Stimulated activated CD8-positive, alpha-beta memory T cell treated with anti-CD3 and anti-CD28 coated beads, Interleukin-15, amount 100 ng/mL, for 1 hour (primary cell): ENCODE results near the gene SLC13A5.
"Not testable (repeated sequence)": the region's sequence is repeated elsewhere in the genome, so short reads cannot be mapped to it uniquely, and the experiment has no call there.

ENCODE experiments used
- DNase-seq: peaks from one replicate; pipeline ENCODE4 v3.0.0-alpha.2; 2020; ENCODE audit warnings: low read depth

The SLC13A5 gene

DNA sequence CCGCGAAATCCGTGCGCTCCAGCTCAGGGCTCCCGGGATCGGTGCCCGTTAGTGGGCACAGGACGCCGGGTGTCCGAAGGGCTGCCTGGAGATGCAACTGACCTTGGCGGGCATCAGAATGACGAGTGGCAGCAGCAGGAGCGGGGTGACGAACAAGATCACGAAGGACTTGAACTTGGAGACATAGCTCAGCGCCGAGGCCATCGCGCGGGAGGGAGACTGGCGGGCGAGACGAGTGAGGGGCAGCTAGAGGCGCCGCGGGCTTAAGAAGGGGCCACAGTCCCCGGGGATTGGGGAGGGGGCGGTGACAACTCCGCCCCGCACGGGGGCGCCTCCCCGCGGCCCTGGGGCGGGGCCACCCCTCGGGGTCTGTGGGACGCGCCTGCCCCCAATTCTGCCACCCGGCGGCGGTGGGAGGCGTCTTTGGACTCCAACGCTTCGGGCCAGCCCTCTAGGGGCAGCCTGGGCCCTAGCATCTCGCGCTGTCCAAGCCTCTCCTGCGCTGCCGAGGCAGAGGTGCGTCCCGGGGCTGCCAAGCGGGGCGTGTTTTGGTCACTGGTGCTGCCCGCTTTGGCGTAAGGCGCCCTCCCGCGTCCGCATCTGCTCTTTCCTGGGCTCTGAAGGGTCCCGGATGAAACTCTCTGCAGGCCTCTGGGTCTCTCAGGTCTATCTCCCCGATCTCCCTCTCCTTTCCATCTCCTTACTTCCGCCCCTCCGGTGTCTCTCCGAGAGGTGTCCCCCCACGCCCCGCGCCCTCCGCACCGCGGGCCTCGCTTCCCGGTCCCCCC lies at the start of gene SLC13A5:
SLC13A5 (minus strand) TSS at position 240 of the 788 bp plus-strand sequence; CDS start at position 204, 36 bp downstream.
- DNase-seq, result no peak

DNA sequence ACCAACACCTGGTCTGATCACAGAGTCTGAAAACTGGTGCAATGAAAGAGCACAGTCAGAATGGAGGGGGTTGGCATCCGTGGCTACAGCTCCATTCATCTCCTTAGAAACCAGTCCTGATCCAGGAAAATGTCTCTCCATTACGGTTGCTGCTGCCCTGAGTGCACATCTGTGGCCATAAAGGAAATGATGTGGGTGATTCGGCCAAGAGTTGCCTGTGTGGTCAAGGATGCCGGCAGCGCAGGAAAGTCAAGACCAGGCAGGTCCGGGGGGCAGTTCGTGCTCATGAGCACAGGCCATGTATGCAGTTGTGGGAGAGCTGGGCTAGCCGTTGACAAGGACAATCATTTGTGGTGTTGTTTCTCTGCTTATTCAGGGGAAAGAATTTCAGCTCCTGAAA lies 48.6 kb upstream of the SLC13A5 start:
- no peak for DNase-seq

DNA sequence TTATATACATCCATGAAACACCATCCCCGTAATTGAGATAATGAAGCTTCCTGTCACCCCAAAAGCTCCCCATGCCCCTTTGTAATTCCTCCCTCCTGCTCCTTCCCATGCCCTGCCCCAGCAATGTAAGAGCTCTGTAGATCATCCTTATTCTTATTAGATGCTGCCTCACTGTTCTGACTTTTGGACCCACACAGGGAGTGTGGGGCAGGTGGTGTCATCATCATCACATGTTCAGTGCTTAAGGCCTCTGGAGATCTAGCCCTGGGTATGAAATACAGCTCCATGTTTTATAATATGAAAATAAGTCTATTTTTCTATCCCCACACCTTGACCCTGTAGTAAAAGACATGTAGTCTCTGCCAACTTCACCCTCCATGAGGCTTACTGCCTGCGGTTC lies 44.6 kb upstream of the SLC13A5 start:
- no peak for DNase-seq

DNA sequence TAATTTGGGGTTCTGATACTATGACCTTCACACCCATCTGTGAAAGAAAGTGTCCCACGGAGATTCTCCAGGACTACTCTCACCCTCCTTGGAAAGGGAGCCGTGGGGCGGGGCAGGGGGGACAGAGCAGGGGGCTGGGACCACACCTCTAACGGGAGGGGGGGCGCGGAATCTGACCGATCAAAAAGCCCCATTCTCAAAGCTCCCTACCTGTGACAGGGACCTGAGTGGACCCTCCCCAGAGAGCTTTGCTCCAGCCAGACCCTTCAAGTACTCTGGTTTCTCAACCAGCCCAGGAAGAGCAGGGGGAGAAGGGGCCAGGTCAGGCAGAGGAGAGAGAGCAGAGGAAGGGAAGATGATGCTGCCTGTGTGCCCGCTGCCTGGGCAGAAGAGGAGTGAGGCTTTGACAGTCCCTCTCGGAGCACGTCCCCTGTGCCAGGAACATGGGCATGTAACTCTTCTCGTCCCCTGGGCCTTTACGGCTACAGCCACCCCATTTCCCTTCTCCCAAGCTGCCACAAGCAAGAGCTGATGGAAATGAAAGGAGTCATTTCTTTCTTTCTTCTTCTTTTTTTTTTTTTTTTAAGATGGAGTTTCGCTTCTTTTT lies 43.4 kb upstream of the SLC13A5 start:
- DNase-seq, result no peak

DNA sequence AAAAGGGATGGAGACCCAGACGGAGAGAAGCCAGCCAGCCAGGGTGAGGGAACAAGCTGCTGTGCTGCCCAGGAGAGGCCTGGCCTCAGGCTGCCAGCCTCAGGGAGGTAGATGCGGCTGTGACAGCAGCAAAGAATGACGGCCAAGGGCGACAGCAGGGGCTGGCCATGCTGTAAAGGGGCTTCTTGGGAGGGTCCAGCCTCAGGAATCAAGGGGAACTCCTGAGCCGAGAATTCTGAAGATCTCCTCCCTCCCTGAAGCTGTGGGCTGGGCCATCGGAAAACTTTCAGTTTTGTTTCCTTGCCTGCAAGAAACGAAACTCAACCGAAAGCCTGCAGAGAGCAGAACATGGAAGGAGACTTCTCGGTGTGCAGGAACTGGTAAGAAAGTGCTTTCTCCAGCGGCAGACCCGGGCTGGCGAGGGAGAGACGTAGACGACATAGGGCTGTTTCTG lies 42.6 kb upstream of the SLC13A5 start, which contains the start of gene XAF1:
XAF1 (plus strand) TSS at position 316 of the 454 bp plus-strand sequence; CDS start at position 349, 33 bp downstream.
- DNase-seq, result peak; percentile 49

DNA sequence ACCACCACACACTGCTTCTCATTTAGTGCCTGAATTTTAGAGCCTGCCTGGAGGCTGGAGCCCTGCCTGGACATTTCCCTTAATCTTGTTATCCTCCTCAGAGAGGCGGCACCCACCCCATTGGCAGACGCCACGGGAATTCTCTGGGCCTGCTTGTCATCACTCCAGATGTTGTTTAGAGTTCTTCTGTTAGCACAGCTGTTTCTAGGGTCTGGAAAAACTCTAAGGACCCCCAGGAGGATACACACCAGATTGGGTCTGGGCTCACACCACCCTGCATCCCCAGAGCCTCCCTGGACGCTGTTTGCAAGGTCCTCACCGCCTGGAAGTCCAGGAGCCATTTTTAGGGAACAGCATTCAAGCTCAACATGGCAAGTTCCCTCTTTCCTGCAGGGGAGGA lies 42.1 kb upstream of the SLC13A5 start:
- DNase-seq, result no peak

DNA sequence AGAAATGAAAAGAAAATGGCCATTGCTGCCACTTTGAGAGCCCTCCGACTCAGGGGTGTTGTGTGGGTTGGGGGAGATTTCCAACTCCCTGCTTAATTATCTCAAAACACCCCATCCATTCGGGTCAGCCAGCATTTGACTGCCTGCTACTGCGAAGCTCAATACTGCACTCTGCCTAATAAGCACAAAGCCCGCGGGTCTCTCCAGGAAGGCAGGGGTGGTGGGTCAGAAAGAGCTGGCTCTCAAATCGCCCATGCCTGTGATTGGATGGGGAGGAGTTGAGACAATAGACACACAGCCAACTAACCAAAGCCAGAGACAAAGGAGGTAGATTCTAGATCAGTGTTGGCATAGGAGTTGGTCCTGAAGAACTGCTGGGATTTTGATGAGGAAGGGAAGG lies 40.4 kb upstream of the SLC13A5 start:
- DNase-seq, result no peak

DNA sequence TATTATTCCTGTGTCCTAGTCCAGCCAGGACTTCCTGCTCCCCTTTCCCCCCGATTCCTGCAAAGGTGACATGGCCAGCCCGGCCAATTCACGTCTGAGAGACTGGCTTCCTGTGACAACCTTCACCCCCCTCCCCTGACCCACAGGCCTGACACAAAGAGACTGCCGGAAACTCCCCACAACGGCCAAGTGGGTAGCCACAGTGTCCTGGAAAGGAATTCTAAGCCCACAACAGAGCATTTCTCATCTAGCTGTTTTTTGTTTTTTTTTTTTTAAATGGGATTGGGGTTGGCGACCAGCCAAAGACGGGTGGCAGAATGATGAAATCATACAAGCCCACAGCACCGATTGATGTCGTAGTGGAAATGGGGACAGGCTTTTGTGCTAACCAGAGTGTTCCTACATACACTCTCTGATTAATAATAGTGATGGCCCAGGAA lies 39.9 kb upstream of the SLC13A5 start:
- peak; percentile 35 for DNase-seq

DNA sequence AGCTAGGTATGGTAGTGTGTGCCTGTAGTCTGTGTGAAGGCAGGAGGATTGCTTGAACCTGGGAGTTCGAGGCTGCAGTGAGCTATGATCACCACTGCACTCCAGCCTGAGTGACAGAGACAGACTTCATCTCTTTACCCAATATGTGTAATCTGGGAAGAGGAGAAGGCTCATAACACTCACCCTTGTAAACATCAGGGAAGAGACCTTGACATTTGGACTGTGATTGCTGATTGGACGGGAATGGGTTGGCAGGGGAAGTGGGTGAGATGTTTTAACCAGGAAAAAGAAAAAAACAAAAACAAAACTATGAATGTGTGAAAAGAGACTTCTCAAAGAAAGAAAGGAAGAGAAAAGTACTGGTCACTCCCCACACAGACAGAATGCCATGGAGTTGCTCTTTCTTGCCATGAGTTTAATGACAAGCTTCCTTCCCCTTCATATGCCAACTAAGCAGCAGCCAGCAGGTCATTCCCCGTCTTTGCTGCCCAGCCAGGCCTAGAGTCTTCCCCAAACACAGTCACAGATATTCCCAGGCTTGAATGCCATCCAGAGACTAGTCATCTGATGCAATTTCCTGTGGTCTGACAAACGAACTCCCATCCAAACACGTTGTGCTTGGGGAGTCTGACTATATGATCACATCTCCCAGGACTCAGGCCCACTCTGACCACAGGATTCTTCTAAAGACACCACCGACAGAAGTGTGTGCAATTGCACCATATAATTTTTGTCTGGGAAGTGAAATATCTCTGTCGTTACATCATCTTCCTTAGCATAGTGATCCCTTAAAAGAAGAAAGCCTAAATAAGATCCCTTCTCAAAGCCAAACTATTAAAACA lies 39.1 kb upstream of the SLC13A5 start:
- DNase-seq, result no peak

DNA sequence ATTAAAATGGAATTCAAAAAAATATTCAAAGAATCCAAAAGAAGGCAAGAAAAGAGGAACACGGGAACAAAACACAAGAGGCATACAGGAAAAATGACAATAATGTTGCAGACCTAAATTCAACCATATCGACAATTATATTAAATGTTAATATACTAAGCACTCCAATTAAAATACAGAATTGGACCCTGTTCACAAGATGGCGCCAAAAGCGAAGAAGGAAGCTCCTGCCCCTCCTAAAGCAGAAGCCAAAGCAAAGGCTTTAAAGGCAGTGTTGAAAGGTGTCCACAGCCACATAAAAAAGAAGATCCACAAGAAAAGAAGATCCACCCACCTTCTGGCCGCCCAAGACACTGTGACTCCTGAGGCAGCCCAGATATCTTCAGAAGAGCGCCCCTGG lies 36.4 kb upstream of the SLC13A5 start:
- no peak for DNase-seq

DNA sequence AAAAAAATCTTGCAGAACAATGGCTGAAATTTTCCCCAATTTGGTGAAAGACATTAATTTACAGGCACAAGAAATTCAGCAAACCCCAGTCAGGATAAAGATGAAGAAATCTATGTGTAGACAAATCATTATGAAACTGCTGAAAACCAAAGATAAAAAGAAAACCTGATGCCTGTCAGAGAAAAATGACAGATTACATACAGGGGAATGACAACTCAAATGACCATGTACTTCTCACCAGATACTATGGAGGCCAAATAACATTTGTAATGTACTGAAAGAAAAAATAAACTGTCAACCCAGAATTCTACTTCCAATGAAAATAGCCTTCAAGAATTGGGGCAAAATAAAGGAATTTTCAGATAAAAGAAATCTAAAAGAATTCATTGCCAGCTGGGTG lies 35.4 kb upstream of the SLC13A5 start:
- no peak for DNase-seq

DNA sequence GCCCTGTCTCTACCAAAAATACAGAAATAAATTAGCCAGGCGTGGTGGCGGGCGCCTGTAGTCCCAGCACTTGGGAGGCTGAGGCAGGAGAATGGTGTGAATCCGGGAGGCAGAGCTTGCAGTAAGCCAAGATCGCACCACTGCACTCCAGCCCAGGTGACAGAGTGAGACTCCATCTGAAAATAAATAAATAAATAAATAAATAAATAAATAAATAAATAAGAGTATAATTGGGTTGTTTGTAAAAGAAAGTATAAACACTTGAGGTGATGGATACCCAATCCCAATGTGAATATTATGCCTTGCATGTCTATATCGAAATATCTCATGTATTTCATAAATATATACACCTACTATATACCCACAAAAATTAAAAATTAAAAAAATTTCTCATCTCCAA lies 33.5 kb upstream of the SLC13A5 start:
- not testable (repeated sequence) for DNase-seq

DNA sequence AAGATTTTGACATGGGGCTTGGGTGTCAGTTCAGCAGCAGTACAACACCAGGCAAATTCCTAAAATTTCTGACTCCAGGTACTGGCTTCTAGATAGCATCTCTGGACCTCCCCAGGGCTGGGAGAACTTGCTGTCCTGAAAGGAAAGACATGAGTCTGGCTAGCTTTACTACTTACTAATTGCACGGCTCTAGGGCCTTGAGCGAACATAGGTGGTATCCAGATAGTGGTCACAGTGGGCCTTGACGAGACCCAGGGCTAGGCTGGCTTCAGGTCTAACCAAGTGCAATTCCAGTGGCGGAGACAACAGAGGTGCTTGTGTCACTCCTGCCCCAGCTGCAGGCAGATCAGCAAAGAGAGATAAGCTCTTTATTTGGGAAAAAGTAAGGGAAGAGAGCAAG lies 16.4 kb upstream of the SLC13A5 start:
- no peak for DNase-seq

DNA sequence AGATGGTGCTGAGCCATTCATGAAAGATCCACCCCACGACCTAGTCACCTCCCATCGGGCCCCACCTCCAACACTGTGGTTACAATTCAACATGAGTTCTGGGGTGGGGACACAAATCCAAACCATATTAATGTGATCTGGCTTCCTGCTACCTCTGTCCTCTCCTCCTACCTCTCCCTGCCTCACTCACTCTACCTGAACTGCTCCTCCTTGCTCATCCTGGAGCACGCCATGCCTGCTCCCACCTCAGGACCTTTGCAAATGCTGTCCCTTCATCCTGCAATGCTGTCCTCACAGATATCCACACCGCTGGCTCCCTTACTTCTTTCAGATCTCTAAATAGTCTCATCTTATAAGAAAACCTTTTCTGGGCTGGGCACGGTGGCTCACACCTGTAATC lies 10.8 kb upstream of the SLC13A5 start:
- DNase-seq, result no peak

DNA sequence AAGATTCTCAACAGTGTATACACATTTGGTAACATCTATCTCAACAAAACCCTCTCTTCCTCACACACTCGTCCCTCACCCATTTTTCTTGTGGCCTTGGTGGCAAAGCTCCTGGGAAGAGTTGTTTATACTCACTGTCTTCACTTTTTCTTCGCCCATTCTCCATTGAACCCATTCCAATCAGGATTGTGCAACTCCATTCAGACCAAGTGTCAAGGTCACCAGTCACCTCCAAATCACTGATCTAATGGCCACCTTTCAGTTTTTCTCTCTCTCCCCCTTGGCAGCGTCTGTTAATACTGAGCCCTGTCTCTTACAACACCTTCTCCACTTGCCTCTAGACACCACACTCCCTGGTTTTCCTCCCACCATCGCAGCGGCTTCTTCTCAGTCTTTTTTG lies 8.6 kb upstream of the SLC13A5 start:
- no peak for DNase-seq

DNA sequence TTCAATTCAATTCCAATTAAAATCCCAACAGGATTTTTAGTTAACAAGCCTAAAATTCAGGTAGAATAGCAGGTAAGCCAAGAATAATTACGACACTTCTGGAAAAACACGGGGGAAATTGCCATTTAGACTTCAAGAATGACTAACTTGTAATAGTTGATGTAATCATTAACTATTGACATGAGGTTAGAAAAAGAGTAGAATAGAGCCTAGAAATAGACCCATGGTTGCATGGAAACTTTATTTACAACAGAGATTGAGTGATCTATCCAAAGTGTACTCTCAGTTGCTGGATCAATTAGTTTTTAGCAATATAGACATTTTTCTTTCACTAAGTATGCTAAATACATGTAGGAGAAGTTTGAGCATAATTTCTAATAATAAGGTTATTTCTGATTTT lies 3.6 kb upstream of the SLC13A5 start:
- DNase-seq, result no peak

DNA sequence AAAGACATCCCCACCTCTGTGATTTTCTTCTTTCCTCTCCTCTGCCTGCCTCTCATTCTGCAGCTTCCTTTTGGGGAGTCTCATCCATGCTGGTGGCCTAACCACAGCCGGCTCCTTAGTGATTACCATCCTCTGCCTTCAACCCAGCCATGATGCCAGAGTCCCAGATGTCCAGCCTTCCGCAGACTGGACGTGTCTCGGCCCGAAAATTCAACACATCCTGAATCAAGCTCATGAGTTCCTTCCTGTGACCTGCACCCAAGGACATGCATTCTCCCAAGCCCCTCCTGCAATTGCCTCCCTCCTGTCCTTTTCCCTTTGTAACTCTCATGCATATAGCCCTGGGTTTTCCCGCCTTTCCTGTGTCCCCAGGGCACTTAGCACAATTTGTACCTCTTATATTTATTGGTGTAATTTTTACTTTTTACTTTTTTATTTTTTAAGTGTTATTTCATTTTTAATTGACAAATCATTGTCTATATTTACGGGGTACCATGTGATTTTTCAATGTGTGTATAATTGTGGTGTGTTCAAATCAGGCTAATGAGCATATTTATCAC lies 1.2 kb upstream of the SLC13A5 start:
- DNase-seq, result no peak

DNA sequence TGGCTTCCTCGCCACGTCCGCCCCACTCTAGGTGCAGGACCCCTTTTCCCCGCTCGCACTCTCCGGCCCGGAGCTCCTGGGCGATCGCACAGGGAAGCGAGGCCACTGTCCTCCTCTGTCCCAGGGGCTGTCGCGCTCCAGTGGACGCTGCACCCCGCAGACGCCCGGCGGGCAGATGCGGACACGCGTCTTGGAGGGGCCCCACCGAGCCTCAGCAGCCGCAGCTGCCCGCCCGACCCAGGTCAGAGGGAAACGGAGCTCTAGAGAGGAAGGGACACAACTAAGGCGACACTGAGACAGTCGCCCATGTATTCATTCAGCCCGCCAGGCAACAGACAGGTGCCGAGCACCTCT lies 726 bp upstream of the SLC13A5 start:
- DNase-seq, result no peak

DNA sequence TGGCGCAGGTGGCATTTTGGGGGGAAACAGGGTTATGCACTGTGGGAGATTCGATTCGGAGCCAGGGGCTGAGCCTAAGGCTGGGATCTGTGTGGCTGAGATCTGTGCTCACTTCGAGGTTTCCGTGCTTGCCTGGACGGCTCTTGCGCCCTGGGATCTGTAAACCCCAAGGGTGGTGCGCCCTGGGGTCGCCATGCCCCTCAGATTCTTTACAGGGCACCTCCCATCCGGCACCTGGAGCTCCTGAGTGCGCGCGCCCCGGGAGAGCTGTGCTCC lies 377 bp downstream of the SLC13A5 start:
- no peak for DNase-seq

DNA sequence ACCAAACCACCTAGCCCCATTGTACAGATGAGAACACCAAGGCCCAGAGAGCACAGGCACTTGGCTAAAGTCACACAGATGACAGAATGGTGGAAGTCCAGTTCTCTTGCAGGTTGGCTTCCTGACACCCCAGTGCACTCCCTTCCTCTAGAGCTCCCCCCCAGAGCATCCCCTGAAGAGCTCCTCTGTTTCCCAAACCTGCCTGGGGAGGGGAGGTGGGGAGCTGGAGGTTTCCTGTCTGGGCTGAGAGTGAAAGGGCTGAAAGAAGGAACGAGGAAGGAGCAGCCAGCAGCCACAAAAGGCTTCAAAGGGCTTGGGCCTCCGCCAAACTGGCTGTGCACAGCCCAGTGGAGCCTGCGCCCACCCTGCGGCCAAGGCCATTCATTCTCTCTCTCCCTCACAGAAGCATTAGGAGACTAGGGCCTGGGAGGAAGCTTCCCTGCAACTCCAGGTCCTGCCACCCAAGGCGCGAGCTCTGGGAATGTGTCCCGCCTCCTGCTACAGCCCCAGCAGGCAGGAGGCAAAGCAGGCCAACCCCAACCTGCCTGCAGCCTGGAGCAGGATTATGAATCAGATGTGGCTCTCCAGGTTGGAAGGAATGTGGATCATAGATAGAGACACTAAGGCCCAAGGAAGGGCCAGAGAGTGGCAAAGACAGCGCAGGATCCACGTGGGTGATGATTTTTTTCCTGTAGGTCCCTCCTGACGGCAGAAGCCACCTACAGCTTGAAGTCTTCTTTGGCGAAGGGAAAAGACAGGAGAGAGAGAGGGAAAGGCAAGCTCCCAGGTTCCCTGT lies 913 bp downstream of the SLC13A5 start:
- DNase-seq, result no peak

DNA sequence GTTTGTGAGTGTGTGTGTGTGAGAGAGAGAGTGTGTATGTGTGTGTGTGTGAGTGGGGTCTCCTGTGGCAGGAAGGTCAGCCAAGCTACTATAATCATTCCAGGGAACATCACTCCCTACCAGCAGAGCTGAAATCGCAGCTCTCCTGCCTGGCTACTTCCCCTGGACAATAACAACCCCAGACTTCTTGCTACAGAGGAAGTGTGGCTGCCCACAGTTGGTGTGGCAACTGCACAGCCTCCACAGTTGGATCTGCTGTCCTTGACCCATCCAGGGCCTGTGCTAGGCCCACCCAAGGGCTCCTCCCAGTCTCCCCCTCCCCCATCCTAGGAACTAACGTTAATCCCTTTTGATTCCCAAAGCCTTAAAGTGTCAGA lies 1.5 kb downstream of the SLC13A5 start:
- DNase-seq, result no peak
